Measurements from ENCODE around the gene TMEM258. TPM values are rescaled to one million over a fixed set of nuclear protein-coding genes. Genes with fewer than 3 reads are reported as not detected.
A peak's percentile ranks its signal among the peaks of the same experiment; 100 is the strongest.

Gene TMEM258
- total and polyA plus RNA-seq, 8 donors: 129 to 185 (median 161) TPM

- Histone ChIP-seq H3K4me1 (peaks cover 3 to 27% of the 10 kb centered on the region in 2 donors), H3K4me3 (peak within 1 kb of the TSS; percentile 54 to 68), H3K27ac (peak within 1 kb of the TSS; percentile 95 to 97), H3K9me3 (no peaks in the 10 kb centered on the region), H3K27me3 (peaks cover 0 to 28% of the 10 kb centered on the region in 2 donors), H3K36me3 (peaks cover 0 to 9% of the 10 kb centered on the region in 2 donors)
- intact Hi-C loops (cut with DNase I): no loop called here
- peak; percentile 42 to 57 for TF ChIP-seq CTCF (IDR thresholded peaks at IDR 0.05)
- ATAC-seq (peak; percentile 68), DNase-seq (peak; percentile 87 to 96 (median 94))
Observed at GRCh38 chr11:61816736-61817455, 24.5 kb upstream of the TMEM258 start, which contains the start of gene FADS1. Gene FADS1 (minus strand): TSS chr11:61817003. CDS start chr11:61816929, 74 bp downstream.

GRCh38 chr11:61815790-61816735 lies 23.7 kb upstream of the TMEM258 start:
- H3K4me1 ChIP-seq: peaks cover 3 to 27% of the 10 kb centered on the region in 2 donors
- ATAC-seq: peak; percentile 43
- intact Hi-C loops (cut with DNase I): no loop called here
- no peak for TF ChIP-seq CTCF (IDR thresholded peaks at IDR 0.05)
- peak overlapping the region; percentile 54 to 68 for H3K4me3 ChIP-seq
- H3K27me3 ChIP-seq: peaks cover 0 to 28% of the 10 kb centered on the region in 2 donors
- H3K36me3 ChIP-seq: peaks cover 0 to 18% of the 10 kb centered on the region in 2 donors
- peak; percentile 53 to 88 (median 68) for DNase-seq
- H3K27ac ChIP-seq: peak overlapping the region; percentile 95 to 97
- H3K9me3 ChIP-seq: no peaks in the 10 kb centered on the region

- Histone ChIP-seq H3K36me3 (peaks cover 0 to 27% of the 10 kb centered on the region in 2 donors), H3K27me3 (peaks cover 0 to 28% of the 10 kb centered on the region in 2 donors), H3K27ac (peak overlapping the region; percentile 95 to 97), H3K4me1 (peaks cover 3 to 27% of the 10 kb centered on the region in 2 donors), H3K4me3 (peak overlapping the region; percentile 54 to 68), H3K9me3 (no peaks in the 10 kb centered on the region)
- peak; percentile 87 to 99 (median 98) for DNase-seq
- ATAC-seq: peak; percentile 91
- intact Hi-C loops (cut with DNase I): no loop called here
- TF ChIP-seq CTCF (IDR thresholded peaks at IDR 0.05): no peak
Observed at GRCh38 chr11:61814958-61815789, 22.8 kb upstream of the TMEM258 start.

- H3K27ac ChIP-seq: peak overlapping the region; percentile 95 to 97
- peaks cover 0 to 34% of the 10 kb centered on the region in 2 donors for H3K36me3 ChIP-seq
- intact Hi-C loops (cut with DNase I): no loop called here
- H3K4me1 ChIP-seq: peaks cover 3 to 27% of the 10 kb centered on the region in 2 donors
- DNase-seq: peak in 1 of 4 donors; percentile 32
- no peak for TF ChIP-seq CTCF (IDR thresholded peaks at IDR 0.05)
- H3K9me3 ChIP-seq: no peaks in the 10 kb centered on the region
- peak overlapping the region; percentile 54 to 68 for H3K4me3 ChIP-seq
- peaks cover 0 to 28% of the 10 kb centered on the region in 2 donors for H3K27me3 ChIP-seq
- ATAC-seq: no peak
Observed at GRCh38 chr11:61814247-61814957, 22.0 kb upstream of the TMEM258 start.

Data from left lung (tissue), 10 donors.